Right atrium auricular region (tissue), 2 donors: ENCODE data around the gene PYGO1. TPM values are rescaled to one million over a fixed set of nuclear protein-coding genes. Genes with fewer than 3 reads are reported as not detected.
A peak's percentile ranks its signal among the peaks of the same experiment; 100 is the strongest.

Experiments used
- DNase-seq: peaks from one replicate; pipeline ENCODE4 v3.0.0-alpha.2; 2019; ENCODE audit warnings: low spot score
- H3K27ac ChIP-seq, 2 donors: fragments of 200-600 bp; sonication (generic); 1 replicate in 1 of 2; 2 replicates in 1 of 2; pipeline ENCODE4 v1.5.1; 2016 to 2019
- H3K27me3 ChIP-seq, 2 donors: fragments of 200-600 bp; sonication (generic); one replicate each; pipeline versions ENCODE4 v1.5.1 to v1.6.0; 2017 to 2019
- H3K36me3 ChIP-seq: fragments of 200-600 bp; sonication (generic); one replicate; pipeline ENCODE4 v1.5.1; 2016
- H3K4me1 ChIP-seq, 2 donors: fragments of 200-600 bp; sonication (generic); one replicate each; pipeline versions ENCODE4 v1.5.1 to v1.6.0; 2017 to 2019
- H3K4me3 ChIP-seq, 2 donors: fragments of 200-600 bp; sonication (generic); 1 replicate in 1 of 2; 2 replicates in 1 of 2; pipeline ENCODE4 v1.5.1; 2017 to 2019; ENCODE audit warnings: mild to moderate bottlenecking in 1 of 2, moderate library complexity in 1 of 2
- H3K9me3 ChIP-seq, 2 donors: fragments of 200-600 bp; sonication (generic); one replicate each; pipeline ENCODE4 v1.5.1; 2019
- total RNA-seq, 2 donors: library from RNA; depleted of rRNA; stranded (reverse); fragments of >200 nt; gene quantifications; one replicate each; pipeline ENCODE4 v1.1.0, GENCODE V29; 2016
- TF ChIP-seq, protein P1 (sequence below), 2 donors: fragments of 200-600 bp; sonication (generic); IDR thresholded peaks; one replicate each; pipeline ENCODE4 v1.5.1; 2019; ENCODE audit warnings: antibody characterized with exemption in 2 of 2

PYGO1 gene
- total RNA-seq, 2 donors from 2014 or later = 4.3 to 6.3 TPM

GRCh38 chr15:55587321-55588069, 650 bp downstream of the PYGO1 start:
- TF ChIP-seq, protein P1, sequence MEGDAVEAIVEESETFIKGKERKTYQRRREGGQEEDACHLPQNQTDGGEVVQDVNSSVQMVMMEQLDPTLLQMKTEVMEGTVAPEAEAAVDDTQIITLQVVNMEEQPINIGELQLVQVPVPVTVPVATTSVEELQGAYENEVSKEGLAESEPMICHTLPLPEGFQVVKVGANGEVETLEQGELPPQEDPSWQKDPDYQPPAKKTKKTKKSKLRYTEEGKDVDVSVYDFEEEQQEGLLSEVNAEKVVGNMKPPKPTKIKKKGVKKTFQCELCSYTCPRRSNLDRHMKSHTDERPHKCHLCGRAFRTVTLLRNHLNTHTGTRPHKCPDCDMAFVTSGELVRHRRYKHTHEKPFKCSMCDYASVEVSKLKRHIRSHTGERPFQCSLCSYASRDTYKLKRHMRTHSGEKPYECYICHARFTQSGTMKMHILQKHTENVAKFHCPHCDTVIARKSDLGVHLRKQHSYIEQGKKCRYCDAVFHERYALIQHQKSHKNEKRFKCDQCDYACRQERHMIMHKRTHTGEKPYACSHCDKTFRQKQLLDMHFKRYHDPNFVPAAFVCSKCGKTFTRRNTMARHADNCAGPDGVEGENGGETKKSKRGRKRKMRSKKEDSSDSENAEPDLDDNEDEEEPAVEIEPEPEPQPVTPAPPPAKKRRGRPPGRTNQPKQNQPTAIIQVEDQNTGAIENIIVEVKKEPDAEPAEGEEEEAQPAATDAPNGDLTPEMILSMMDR (IDR thresholded peaks at IDR 0.05) = no peak
- Histone ChIP-seq H3K27me3 (no peaks in the 10 kb centered on the region), H3K4me1 (peaks cover 0 to 9% of the 10 kb centered on the region in 2 donors), H3K36me3 (no peaks in the 10 kb centered on the region), H3K4me3 (peak overlapping the region; percentile 56 to 69), H3K27ac (peak overlapping the region; percentile 70 to 75), H3K9me3 (no peaks in the 10 kb centered on the region)
- no peak for DNase-seq

GRCh38 chr15:55586808-55587207, 1.3 kb downstream of the PYGO1 start:
- H3K27ac ChIP-seq = no peak overlapping the region
- peaks cover 0 to 9% of the 10 kb centered on the region in 2 donors for H3K4me1 ChIP-seq
- H3K27me3 ChIP-seq = no peaks in the 10 kb centered on the region
- H3K36me3 ChIP-seq = no peaks in the 10 kb centered on the region
- DNase-seq = no peak
- TF ChIP-seq, protein P1 (IDR thresholded peaks at IDR 0.05) = no peak
- peak overlapping the region in 1 of 2 donors; percentile 69 for H3K4me3 ChIP-seq
- no peaks in the 10 kb centered on the region for H3K9me3 ChIP-seq

DNA sequence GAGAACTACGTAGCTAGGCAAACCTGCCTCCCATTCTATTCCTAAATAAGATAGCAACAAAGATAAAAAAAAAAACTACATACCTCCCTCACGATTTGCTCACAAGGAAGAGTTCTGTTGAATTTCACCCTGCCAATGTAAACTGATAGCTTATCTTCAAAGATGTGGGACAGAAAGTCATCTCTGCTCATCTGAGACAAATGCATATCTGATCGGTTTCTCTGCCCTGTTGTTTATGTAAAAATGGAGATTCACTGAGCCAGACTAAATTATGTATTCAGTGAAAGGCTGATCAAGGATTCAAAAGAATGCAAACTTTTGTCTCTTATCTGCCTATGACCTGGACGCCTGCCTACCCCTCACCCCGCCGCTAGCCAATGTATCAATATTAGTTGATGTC, 11.2 kb downstream of the PYGO1 start:
- H3K4me1 ChIP-seq = no peaks in the 10 kb centered on the region
- H3K27ac ChIP-seq = no peak overlapping the region

DNA sequence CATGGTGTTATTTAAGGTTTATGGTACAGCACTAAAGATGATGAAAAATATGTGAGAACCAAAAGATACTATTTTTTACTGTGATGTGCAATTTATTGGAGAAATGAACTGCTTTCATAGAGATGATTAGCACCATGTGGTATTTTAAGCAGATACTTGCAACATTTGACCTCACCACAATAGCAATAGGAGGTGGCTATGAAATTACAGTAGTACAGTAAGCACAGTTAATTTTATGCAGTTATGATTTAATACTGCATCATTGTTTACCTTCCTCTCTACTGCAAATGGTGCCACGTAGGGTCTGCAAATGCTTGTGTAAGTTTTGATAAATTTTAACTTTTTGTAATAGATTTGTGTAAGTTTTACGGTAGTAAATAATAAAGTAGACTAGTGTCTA, 14.0 kb downstream of the PYGO1 start:
- Histone ChIP-seq H3K4me1 (no peaks in the 10 kb centered on the region), H3K4me3 (no peak overlapping the region), H3K27ac (no peak overlapping the region), H3K36me3 (no peaks in the 10 kb centered on the region), H3K9me3 (no peaks in the 10 kb centered on the region), H3K27me3 (no peaks in the 10 kb centered on the region)
- DNase-seq = no peak
- TF ChIP-seq, protein P1 (IDR thresholded peaks at IDR 0.05) = no peak

More for the DNA sequence above, 11.2 kb downstream of the PYGO1 start:
- no peaks in the 10 kb centered on the region for H3K36me3 ChIP-seq
- no peaks in the 10 kb centered on the region for H3K27me3 ChIP-seq
- TF ChIP-seq, protein P1 (IDR thresholded peaks at IDR 0.05) = no peak
- DNase-seq = no peak
- H3K4me3 ChIP-seq = no peak overlapping the region
- H3K9me3 ChIP-seq = no peaks in the 10 kb centered on the region

DNA sequence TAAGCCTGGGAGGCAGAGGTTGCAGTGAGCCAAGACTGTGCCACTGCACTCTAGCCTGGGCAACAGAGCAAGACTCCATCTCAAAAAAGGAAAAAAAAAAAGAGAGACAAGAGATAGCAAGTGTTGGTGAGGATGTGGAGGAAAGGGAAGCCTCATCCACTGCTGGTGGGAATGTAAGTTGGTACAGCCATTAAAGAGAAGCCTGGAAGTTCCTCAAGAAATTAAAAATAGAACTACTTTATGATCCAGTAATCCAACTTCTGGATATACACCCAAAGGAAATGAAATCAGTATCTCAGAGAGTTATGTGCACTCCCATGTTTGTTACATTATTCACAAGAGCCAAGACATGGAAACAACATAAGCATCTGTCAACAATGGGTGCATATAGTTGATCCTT, 14.9 kb downstream of the PYGO1 start:
- Histone ChIP-seq H3K4me1 (no peaks in the 10 kb centered on the region), H3K4me3 (no peak overlapping the region), H3K9me3 (no peaks in the 10 kb centered on the region), H3K36me3 (no peaks in the 10 kb centered on the region), H3K27me3 (no peaks in the 10 kb centered on the region), H3K27ac (no peak overlapping the region)
- no peak for DNase-seq
- TF ChIP-seq, protein P1 (IDR thresholded peaks at IDR 0.05) = no peak
